Activated CD4-positive, alpha-beta T cell treated with anti-CD3 and anti-CD28 coated beads for 36 hours (primary cell): ENCODE measurements around the gene FAM149A. TPM values are rescaled to one million over a fixed set of nuclear protein-coding genes. Genes with fewer than 3 reads are reported as not detected.
A peak's percentile ranks its signal among the peaks of the same experiment; 100 is the strongest.

Source experiments
- ATAC-seq: fragments of 200-7000 bp; cut with Tn5 transposase; one replicate; pipeline ENCODE4 v1.10.0; 2021; ENCODE audit warnings: mild to moderate bottlenecking, moderate library complexity
- CTCF ChIA-PET: fragments of 350-600 bp; sonication (Branson Sonifier 250); formaldehyde crosslinking; loops from one replicate; lab custom pipeline; 2021; ENCODE audit warnings: antibody characterized with exemption; lab: Charles Lee
- POLR2A ChIA-PET: fragments of 350-600 bp; sonication (Branson Sonifier 250); formaldehyde crosslinking; loops from one replicate; lab custom pipeline; 2021; ENCODE audit warnings: antibody characterized with exemption, inconsistent platforms; lab: Charles Lee
- DNase-seq: peaks from one replicate; pipeline ENCODE4 v3.0.0-alpha.2; 2020
- H3K27ac Mint-ChIP-seq: one replicate; pipeline ENCODE4 v1.8.0; 2021; ENCODE audit warnings: mixed read lengths
- H3K27me3 Mint-ChIP-seq: one replicate; pipeline ENCODE4 v1.8.0; 2021; ENCODE audit warnings: mixed read lengths
- H3K36me3 Mint-ChIP-seq: one replicate; pipeline ENCODE4 v1.8.0; 2021; ENCODE audit warnings: low read depth, mixed read lengths
- H3K4me1 Mint-ChIP-seq: one replicate; pipeline ENCODE4 v1.8.0; 2021; ENCODE audit warnings: mixed read lengths
- H3K4me3 Mint-ChIP-seq: one replicate; pipeline ENCODE4 v1.8.0; 2021; ENCODE audit warnings: mild to moderate bottlenecking, moderate library complexity, mixed read lengths
- H3K9me3 Mint-ChIP-seq: one replicate; pipeline ENCODE4 v1.8.0; 2021; ENCODE audit warnings: low read depth, mixed read lengths
- intact Hi-C, 2 experiments: fragments of 100-400 bp; cut with DNase I in 1 of 2; cut with micrococcal nuclease in 1 of 2; formaldehyde crosslinking; loops; one replicate each; pipeline versions ENCODE4 v1.14.2 to v1.15.1; 2022 to 2024; cut with DNase I, micrococcal nuclease
- total RNA-seq, 2 experiments: library from RNA; stranded (reverse); gene quantifications; one replicate each; pipeline ENCODE4 v1.2.3, GENCODE V29; 2021

FAM149A gene
- total RNA-seq, 2 experiments from 2014 or later, result 0.44 to 0.59 TPM

DNA sequence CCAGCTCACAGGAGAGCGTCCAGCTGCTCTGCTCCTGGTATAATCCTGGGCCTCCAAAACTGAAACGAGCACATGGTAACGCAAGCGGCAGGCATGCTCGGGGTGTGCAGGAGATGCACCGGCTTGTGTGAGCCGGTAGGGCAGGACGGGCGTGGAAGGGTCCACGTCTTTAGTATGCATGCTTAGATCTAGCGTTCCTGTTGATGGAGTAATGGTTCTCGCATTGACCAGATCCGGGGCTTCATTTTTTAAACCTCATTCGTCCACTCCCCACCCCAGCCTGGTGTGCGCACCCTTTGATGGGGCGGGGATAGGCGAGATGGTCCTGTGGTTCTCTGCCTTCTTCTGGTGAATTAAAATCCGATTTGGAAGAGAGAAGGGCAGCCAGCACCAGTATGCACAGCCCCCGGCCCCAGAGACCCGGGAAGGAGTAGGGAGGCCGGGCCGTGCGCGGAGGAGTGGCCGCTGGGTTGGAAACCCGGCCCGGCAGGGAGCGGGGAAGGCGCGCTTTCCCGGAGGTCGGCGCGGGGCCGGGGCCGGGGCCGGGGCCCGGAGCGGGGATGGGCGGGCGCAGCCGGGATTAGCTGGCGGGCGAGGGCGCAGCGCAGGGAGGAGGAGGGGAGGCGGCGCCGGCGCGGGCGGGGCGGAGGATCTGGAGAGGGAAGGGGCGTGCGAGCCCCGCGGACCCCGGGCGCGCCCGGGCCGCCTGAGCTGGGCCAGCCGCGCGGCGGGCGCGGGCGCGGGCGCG lies 39.9 kb downstream of the FAM149A start:
- peak overlapping the region; percentile 65 for H3K4me3 Mint-ChIP-seq
- H3K27me3 Mint-ChIP-seq, result peaks cover 28% of the 10 kb centered on the region
- H3K36me3 Mint-ChIP-seq, result no peaks in the 10 kb centered on the region
- H3K9me3 Mint-ChIP-seq, result no peaks in the 10 kb centered on the region
- no peak overlapping the region for H3K27ac Mint-ChIP-seq
- H3K4me1 Mint-ChIP-seq, result peaks cover 7% of the 10 kb centered on the region
- intact Hi-C loops, result loop anchor here in 1 of 2 experiments (5.0 kb wide), 1 partner anchor 48 kb away; the partner anchor contains the start of gene CYP4V2
- peak; percentile 69 for ATAC-seq
- ChIA-PET POLR2A (no interaction called here), CTCF (interaction anchor here (0.7 to 0.9 kb wide), 2 partner anchors 49 to 76 kb away, joined by 3 read pairs; no protein-coding TSS in a partner anchor)
- DNase-seq, result peak; percentile 46

- POLR2A ChIA-PET, result no interaction called here
- intact Hi-C loops, result loop anchor here in 1 of 2 experiments (5.0 kb wide), 1 partner anchor 47 kb away; the partner anchor contains the start of gene CYP4V2
- peak; percentile 63 for ATAC-seq
- Mint-ChIP-seq H3K4me1 (peaks cover 7% of the 10 kb centered on the region), H3K9me3 (no peaks in the 10 kb centered on the region), H3K36me3 (no peaks in the 10 kb centered on the region), H3K27ac (no peak overlapping the region), H3K4me3 (peak overlapping the region; percentile 69), H3K27me3 (peaks cover 30% of the 10 kb centered on the region)
- DNase-seq, result peak; percentile 43
- CTCF ChIA-PET, result no interaction called here
These were observed 40.6 kb downstream of the FAM149A start for GRCh38 chr4:186144946-186145569.

DNA sequence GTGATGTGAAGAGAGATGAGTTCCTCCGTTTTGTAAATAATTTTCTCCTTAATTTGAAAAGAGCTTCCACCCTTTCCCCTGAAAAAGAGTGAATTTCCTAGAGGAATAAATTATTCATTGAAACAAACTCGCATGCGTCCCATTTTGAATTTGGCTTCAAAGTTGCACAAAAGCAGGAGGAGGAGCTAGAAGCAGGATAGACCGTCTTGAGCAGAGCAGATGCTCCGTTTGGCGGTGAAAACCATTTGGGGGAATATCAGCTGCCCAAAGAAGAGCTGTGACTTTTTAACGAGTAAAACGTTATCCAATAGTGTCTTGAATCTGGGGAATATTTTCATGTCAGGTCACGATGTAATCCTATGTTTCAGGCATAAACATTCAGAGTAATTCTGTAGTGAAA lies 42.0 kb downstream of the FAM149A start:
- Mint-ChIP-seq H3K4me1 (peaks cover 7% of the 10 kb centered on the region), H3K27ac (no peak overlapping the region), H3K27me3 (peaks cover 30% of the 10 kb centered on the region), H3K36me3 (no peaks in the 10 kb centered on the region), H3K9me3 (no peaks in the 10 kb centered on the region), H3K4me3 (no peak overlapping the region)
- CTCF ChIA-PET, result interaction anchor here (1.9 kb wide), 1 partner anchor 9 kb away, joined by 13 read pairs; no protein-coding TSS in a partner anchor
- no peak for DNase-seq
- POLR2A ChIA-PET, result no interaction called here
- ATAC-seq, result no peak
- intact Hi-C loops, result no loop called here

DNA sequence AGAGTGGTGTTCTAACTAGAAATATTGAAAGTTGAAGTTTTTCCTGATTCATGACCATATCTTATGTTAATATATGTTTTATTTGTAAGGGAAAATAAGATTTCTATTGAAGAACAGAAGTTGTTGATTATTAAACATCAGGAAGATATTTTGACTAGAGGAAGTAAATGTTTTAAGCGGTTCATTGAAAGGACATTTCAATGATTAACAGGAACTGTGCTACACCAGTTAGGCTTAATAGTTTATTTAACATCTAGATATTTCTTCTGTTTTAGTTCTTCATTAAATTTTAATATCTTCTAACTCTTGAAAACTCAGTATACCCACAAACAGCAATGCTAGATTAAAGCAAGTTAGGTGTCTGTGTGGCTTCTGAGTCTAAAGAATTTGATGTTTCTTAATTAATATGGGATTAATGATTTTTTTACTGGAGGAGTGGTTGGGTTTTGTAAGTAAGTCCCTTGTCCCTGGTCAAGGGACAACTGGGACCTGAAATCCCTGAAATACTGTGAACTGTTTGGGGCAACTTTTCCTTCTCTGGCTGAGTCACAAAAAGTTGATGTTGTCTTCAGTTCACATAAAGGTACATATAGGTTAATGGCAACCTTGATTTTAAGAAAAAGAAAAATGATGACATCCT lies 44.0 kb downstream of the FAM149A start:
- ATAC-seq (no peak), DNase-seq (no peak)
- Mint-ChIP-seq H3K27ac (no peak overlapping the region), H3K4me3 (no peak overlapping the region), H3K4me1 (peaks cover 7% of the 10 kb centered on the region), H3K27me3 (peaks cover 40% of the 10 kb centered on the region), H3K9me3 (no peaks in the 10 kb centered on the region), H3K36me3 (no peaks in the 10 kb centered on the region)
- POLR2A ChIA-PET, result no interaction called here
- CTCF ChIA-PET, result no interaction called here
- intact Hi-C loops, result no loop called here

DNA sequence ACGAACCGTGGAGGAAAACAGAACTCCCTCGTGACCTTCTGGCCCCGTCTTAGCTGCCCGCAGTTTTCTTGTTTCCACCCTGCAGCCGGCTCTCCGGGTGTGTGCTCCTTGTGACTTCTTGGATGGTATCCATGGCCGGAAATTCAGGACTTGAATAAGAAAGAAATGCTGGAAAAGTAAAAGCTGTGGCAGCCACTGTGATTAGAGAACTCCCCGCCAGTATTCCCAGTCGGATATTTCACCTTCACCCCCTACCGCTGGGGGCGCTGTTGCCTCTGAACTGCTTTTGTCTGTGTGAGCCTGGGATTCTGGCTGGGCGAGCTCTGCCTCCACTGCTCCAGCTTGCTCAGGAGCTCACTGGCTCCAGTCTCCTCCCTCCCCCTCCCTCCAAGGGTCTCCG lies 45.4 kb downstream of the FAM149A start:
- H3K4me3 Mint-ChIP-seq, result no peak overlapping the region
- H3K27me3 Mint-ChIP-seq, result peaks cover 33% of the 10 kb centered on the region
- ChIA-PET POLR2A (no interaction called here), CTCF (no interaction called here)
- intact Hi-C loops, result no loop called here
- H3K9me3 Mint-ChIP-seq, result no peaks in the 10 kb centered on the region
- no peaks in the 10 kb centered on the region for H3K36me3 Mint-ChIP-seq
- H3K4me1 Mint-ChIP-seq, result peaks cover 2% of the 10 kb centered on the region
- H3K27ac Mint-ChIP-seq, result no peak overlapping the region
- ATAC-seq (no peak), DNase-seq (no peak)

DNA sequence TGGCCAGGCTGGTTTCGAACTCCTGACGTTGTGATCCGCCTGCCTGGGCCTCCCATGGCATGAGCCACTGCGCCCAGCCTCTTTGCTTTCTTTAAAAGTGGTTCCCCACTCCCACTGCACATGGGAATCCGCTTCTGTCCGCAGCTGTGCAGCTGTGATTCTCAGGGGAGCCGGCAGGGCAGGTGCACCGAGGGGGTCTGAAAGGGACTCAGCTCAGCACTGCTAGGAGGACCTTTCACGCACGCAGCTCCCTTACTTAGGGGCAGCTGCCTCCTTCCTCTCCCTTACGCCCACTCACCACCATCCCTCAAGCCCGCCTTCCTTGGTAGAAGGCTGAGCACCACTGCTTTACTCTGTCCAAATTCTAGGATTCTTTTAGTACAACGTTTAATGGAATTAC lies 46.4 kb downstream of the FAM149A start:
- no peaks in the 10 kb centered on the region for H3K36me3 Mint-ChIP-seq
- H3K27ac Mint-ChIP-seq, result no peak overlapping the region
- ChIA-PET POLR2A (no interaction called here), CTCF (no interaction called here)
- intact Hi-C loops, result no loop called here
- no peaks in the 10 kb centered on the region for H3K4me1 Mint-ChIP-seq
- DNase-seq (no peak), ATAC-seq (no peak)
- H3K4me3 Mint-ChIP-seq, result no peak overlapping the region
- H3K9me3 Mint-ChIP-seq, result no peaks in the 10 kb centered on the region
- H3K27me3 Mint-ChIP-seq, result peaks cover 30% of the 10 kb centered on the region

DNA sequence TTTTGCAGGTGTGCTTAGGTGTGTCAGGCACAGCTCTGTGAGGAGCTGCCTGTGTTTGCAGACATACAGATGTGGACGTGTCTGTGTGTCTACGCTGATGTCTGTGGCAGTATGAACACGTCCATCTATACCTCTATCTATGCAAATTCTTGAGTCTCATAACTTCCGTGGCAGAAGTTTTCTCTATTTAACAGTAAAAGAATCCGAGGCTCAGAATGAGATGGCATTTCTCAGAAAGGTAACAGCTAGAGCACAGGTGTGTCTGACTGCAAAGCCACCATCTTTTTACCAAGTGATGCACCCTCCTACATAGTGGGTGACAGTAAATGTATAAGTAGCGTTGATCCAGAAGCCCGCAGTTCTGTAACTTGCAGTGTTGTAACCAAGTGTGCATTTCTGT lies 47.0 kb downstream of the FAM149A start:
- Mint-ChIP-seq H3K27ac (no peak overlapping the region), H3K4me3 (no peak overlapping the region), H3K4me1 (no peaks in the 10 kb centered on the region), H3K9me3 (no peaks in the 10 kb centered on the region), H3K27me3 (peaks cover 25% of the 10 kb centered on the region), H3K36me3 (no peaks in the 10 kb centered on the region)
- no peak for ATAC-seq
- ChIA-PET CTCF (no interaction called here), POLR2A (no interaction called here)
- DNase-seq, result no peak
- intact Hi-C loops, result no loop called here

- CTCF ChIA-PET, result interaction anchor here (0.7 kb wide), 1 partner anchor 29 kb away, joined by 4 read pairs; no protein-coding TSS in a partner anchor
- Mint-ChIP-seq H3K4me1 (peaks cover 4% of the 10 kb centered on the region), H3K27ac (no peak overlapping the region), H3K9me3 (no peaks in the 10 kb centered on the region), H3K27me3 (peaks cover 8% of the 10 kb centered on the region), H3K36me3 (no peaks in the 10 kb centered on the region), H3K4me3 (no peak overlapping the region)
- DNase-seq (no peak), ATAC-seq (no peak)
- POLR2A ChIA-PET, result no interaction called here
- intact Hi-C loops, result no loop called here
These were observed 53.7 kb downstream of the FAM149A start for GRCh38 chr4:186158021-186158813.

- intact Hi-C loops, result no loop called here
- ChIA-PET POLR2A (no interaction called here), CTCF (interaction anchor here (0.7 kb wide), 1 partner anchor 30 kb away, joined by 4 read pairs; no protein-coding TSS in a partner anchor)
- peaks cover 4% of the 10 kb centered on the region for H3K4me1 Mint-ChIP-seq
- no peak overlapping the region for H3K27ac Mint-ChIP-seq
- ATAC-seq, result no peak
- DNase-seq, result no peak
- peaks cover 4% of the 10 kb centered on the region for H3K27me3 Mint-ChIP-seq
- H3K4me3 Mint-ChIP-seq, result no peak overlapping the region
- no peaks in the 10 kb centered on the region for H3K9me3 Mint-ChIP-seq
- no peaks in the 10 kb centered on the region for H3K36me3 Mint-ChIP-seq
These were observed 54.5 kb downstream of the FAM149A start for GRCh38 chr4:186158966-186159365.

- DNase-seq (no peak), ATAC-seq (no peak)
- ChIA-PET POLR2A (no interaction called here), CTCF (no interaction called here)
- Mint-ChIP-seq H3K36me3 (no peaks in the 10 kb centered on the region), H3K27me3 (peaks cover 4% of the 10 kb centered on the region), H3K9me3 (no peaks in the 10 kb centered on the region), H3K4me3 (no peak overlapping the region), H3K27ac (no peak overlapping the region), H3K4me1 (peaks cover 4% of the 10 kb centered on the region)
- intact Hi-C loops, result no loop called here
These were observed 55.1 kb downstream of the FAM149A start for GRCh38 chr4:186159613-186160012.

- ATAC-seq, result peak; percentile 91
- H3K4me3 Mint-ChIP-seq, result no peak overlapping the region
- ChIA-PET CTCF (interaction anchor here (0.9 to 1.8 kb wide), 3 partner anchors 23 to 88 kb away, joined by 4 to 6 read pairs (median 4); no protein-coding TSS in a partner anchor), POLR2A (no interaction called here)
- H3K4me1 Mint-ChIP-seq, result peaks cover 4% of the 10 kb centered on the region
- no peaks in the 10 kb centered on the region for H3K9me3 Mint-ChIP-seq
- H3K27me3 Mint-ChIP-seq, result peaks cover 3% of the 10 kb centered on the region
- no peaks in the 10 kb centered on the region for H3K36me3 Mint-ChIP-seq
- no peak overlapping the region for H3K27ac Mint-ChIP-seq
- intact Hi-C loops, result no loop called here
- peak; percentile 61 for DNase-seq
These were observed 56.6 kb downstream of the FAM149A start for GRCh38 chr4:186161138-186161537.
